Right atrium auricular region (tissue), 2 donors: Measurements from ENCODE around the gene FBN3. TPM values are rescaled to one million over a fixed set of nuclear protein-coding genes. Genes with fewer than 3 reads are reported as not detected.
"Not testable (repeated sequence)": the region's sequence is repeated elsewhere in the genome, so short reads cannot be mapped to it uniquely, and the experiment has no call there.

Source experiments
- DNase-seq: peaks from one replicate; pipeline ENCODE4 v3.0.0-alpha.2; 2019; ENCODE audit warnings: low spot score
- H3K27ac ChIP-seq, 2 donors: fragments of 200-600 bp; sonication (generic); 1 replicate in 1 of 2; 2 replicates in 1 of 2; pipeline ENCODE4 v1.5.1; 2016 to 2019
- H3K27me3 ChIP-seq, 2 donors: fragments of 200-600 bp; sonication (generic); one replicate each; pipeline versions ENCODE4 v1.5.1 to v1.6.0; 2017 to 2019
- H3K36me3 ChIP-seq: fragments of 200-600 bp; sonication (generic); one replicate; pipeline ENCODE4 v1.5.1; 2016
- H3K4me1 ChIP-seq, 2 donors: fragments of 200-600 bp; sonication (generic); one replicate each; pipeline versions ENCODE4 v1.5.1 to v1.6.0; 2017 to 2019
- H3K4me3 ChIP-seq, 2 donors: fragments of 200-600 bp; sonication (generic); 1 replicate in 1 of 2; 2 replicates in 1 of 2; pipeline ENCODE4 v1.5.1; 2017 to 2019; ENCODE audit warnings: mild to moderate bottlenecking in 1 of 2, moderate library complexity in 1 of 2
- H3K9me3 ChIP-seq, 2 donors: fragments of 200-600 bp; sonication (generic); one replicate each; pipeline ENCODE4 v1.5.1; 2019
- CTCF ChIP-seq, 2 donors: fragments of 200-600 bp; sonication (generic); IDR thresholded peaks; one replicate each; pipeline ENCODE4 v1.5.1; 2019; ENCODE audit warnings: antibody characterized with exemption in 2 of 2
- total RNA-seq, 2 donors: library from RNA; depleted of rRNA; stranded (reverse); fragments of >200 nt; gene quantifications; one replicate each; pipeline ENCODE4 v1.1.0, GENCODE V29; 2016

Gene FBN3
- total RNA-seq, 2 donors from 2014 or later: not detected

GRCh38 chr19:8041531-8041931, 107.9 kb downstream of the FBN3 start:
- Histone ChIP-seq H3K4me1 (no peaks in the 10 kb centered on the region), H3K4me3 (no peak overlapping the region), H3K9me3 (no peaks in the 10 kb centered on the region), H3K27ac (no peak overlapping the region), H3K27me3 (no peaks in the 10 kb centered on the region), H3K36me3 (no peaks in the 10 kb centered on the region)
- DNase-seq: no peak
- no peak for TF ChIP-seq CTCF (IDR thresholded peaks at IDR 0.05)

GRCh38 chr19:8039231-8039630, 110.2 kb downstream of the FBN3 start:
- Histone ChIP-seq H3K27me3 (no peaks in the 10 kb centered on the region), H3K36me3 (no peaks in the 10 kb centered on the region), H3K27ac (no peak overlapping the region), H3K4me3 (no peak overlapping the region), H3K9me3 (no peaks in the 10 kb centered on the region), H3K4me1 (no peaks in the 10 kb centered on the region)
- DNase-seq: no peak
- no peak for TF ChIP-seq CTCF (IDR thresholded peaks at IDR 0.05)

- Histone ChIP-seq H3K27me3 (no peaks in the 10 kb centered on the region), H3K9me3 (no peaks in the 10 kb centered on the region), H3K36me3 (no peaks in the 10 kb centered on the region), H3K4me3 (no peak overlapping the region), H3K4me1 (no peaks in the 10 kb centered on the region), H3K27ac (no peak overlapping the region)
- no peak for TF ChIP-seq CTCF (IDR thresholded peaks at IDR 0.05)
- DNase-seq: no peak
These were observed 110.6 kb downstream of the FBN3 start for GRCh38 chr19:8038815-8039214.

GRCh38 chr19:8036434-8037099, 112.8 kb downstream of the FBN3 start:
- Histone ChIP-seq H3K4me1 (no peaks in the 10 kb centered on the region), H3K9me3 (no peaks in the 10 kb centered on the region), H3K36me3 (no peaks in the 10 kb centered on the region), H3K4me3 (no peak overlapping the region), H3K27ac (no peak overlapping the region), H3K27me3 (no peaks in the 10 kb centered on the region)
- no peak for TF ChIP-seq CTCF (IDR thresholded peaks at IDR 0.05)
- DNase-seq: no peak

GRCh38 chr19:8034178-8034525, 115.2 kb downstream of the FBN3 start:
- TF ChIP-seq CTCF (IDR thresholded peaks at IDR 0.05): no peak
- H3K9me3 ChIP-seq: no peaks in the 10 kb centered on the region
- H3K4me1 ChIP-seq: no peaks in the 10 kb centered on the region
- H3K4me3 ChIP-seq: no peak overlapping the region
- H3K36me3 ChIP-seq: no peaks in the 10 kb centered on the region
- no peak for DNase-seq
- no peaks in the 10 kb centered on the region for H3K27me3 ChIP-seq
- H3K27ac ChIP-seq: no peak overlapping the region

GRCh38 chr19:8033287-8034177, 115.9 kb downstream of the FBN3 start:
- not testable (repeated sequence) for H3K4me3 ChIP-seq, H3K9me3 ChIP-seq, H3K4me1 ChIP-seq, H3K27ac ChIP-seq, H3K27me3 ChIP-seq, DNase-seq, H3K36me3 ChIP-seq
